Measurements from ENCODE around the gene CMTM7. TPM values are rescaled to one million over a fixed set of nuclear protein-coding genes. Genes with fewer than 3 reads are reported as not detected.

The CMTM7 gene
- polyA plus RNA-seq, 1 of the 3 experiments (the other 2 are of a cell fraction) = 50.1 TPM

DNA sequence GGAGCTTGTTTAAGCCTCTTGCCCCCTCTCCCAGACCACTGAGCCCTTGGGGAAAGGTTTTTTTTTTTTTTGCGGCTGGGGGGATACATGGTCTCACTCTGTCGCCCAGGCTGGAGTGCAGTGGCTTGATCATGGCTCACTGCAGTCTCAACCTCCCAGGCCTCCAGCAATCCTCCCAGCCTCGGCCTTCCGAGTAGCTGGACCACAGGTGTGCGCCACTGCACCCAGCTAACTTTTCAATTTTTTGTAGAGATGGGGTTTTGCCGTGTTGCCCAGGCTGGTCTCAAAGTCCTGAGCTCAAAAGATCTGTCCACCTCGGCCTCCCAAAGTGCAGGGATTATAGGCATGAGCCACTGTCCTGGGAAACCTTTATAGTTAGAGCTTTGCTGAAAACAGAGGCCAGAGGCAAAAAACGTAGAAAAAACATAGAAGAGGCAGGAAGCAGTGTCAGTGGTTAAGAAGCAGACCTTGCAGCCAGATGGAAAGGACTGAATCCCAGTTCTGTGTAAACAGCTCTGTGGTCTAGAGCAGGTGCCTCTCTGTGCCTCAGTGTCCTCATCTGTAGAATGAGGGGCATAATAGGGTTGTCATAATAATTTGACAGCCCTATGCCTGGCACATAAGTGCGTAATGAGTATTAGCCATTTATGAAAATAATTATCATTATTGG, 33.1 kb downstream of the CMTM7 start:
- H3K36me3 ChIP-seq (replicated peaks in 1 of 2; ENCODE audit: control insufficient read depth in 1 of 2, insufficient read depth in 2 of 2, low read length in 1 of 2) = no peaks in the 10 kb centered on the region
- 86% methylated on average over 9 of the region's 9 CpGs for WGBS (ENCODE audit: low lambda C conversion rate)

More for the DNA sequence above, 33.1 kb downstream of the CMTM7 start:
- Histone ChIP-seq H3K27ac (ENCODE audit: low read depth in 2 of 2, low read length in 1 of 2) (no peak overlapping the region), H3K79me2 (ENCODE audit: insufficient read depth) (peaks cover 24% of the 10 kb centered on the region; the same call in 1 of the 2 replicates), H3F3A (replicated peaks; ENCODE audit: insufficient read depth) (peaks cover 19% of the 10 kb centered on the region), H3K4me2 (no peak overlapping the region), H3K9ac (no peak overlapping the region), H3K27me3 (ENCODE audit: insufficient read depth) (no peaks in the 10 kb centered on the region), H3K4me1 (ENCODE audit: control insufficient read depth in 1 of 2, insufficient read depth in 2 of 2, low read depth in 1 of 2, low read length in 1 of 2) (peaks cover 27 to 38% of the 10 kb centered on the region in 2 experiments), H3K9me3 (no peaks in the 10 kb centered on the region), H4K20me1 (ENCODE audit: insufficient read depth) (no peaks in the 10 kb centered on the region), H3K4me3 (ENCODE audit: low read depth in 2 of 2, low read length in 1 of 2) (no peak overlapping the region), H2AFZ (ENCODE audit: low read depth) (no peak overlapping the region), H3K9me2 (no peaks in the 10 kb centered on the region)
- TF ChIP-seq GABPA (IDR thresholded peaks at IDR 0.05; ENCODE audit: low read depth) (no peak), SIN3A (IDR thresholded peaks at IDR 0.05; ENCODE audit: borderline replicate concordance, low read depth, low read length) (no peak), ELF1 (IDR thresholded peaks at IDR 0.05) (no peak), NRF1 (IDR thresholded peaks at IDR 0.05; ENCODE audit: low read depth, low read length) (no peak), MEF2A (IDR thresholded peaks at IDR 0.05; ENCODE audit: borderline replicate concordance, low read depth) (no peak), FOSL2 (IDR thresholded peaks at IDR 0.05; ENCODE audit: borderline replicate concordance, low read depth) (no peak), RXRA (IDR thresholded peaks at IDR 0.05; ENCODE audit: borderline replicate concordance, low read depth) (no peak), SMC3 (IDR thresholded peaks at IDR 0.05; ENCODE audit: low read depth, low read length) (no peak), GATA2 (CRISPR knock-in tag; IDR thresholded peaks at IDR 0.05) (no peak), FOXJ3 (CRISPR knock-in tag; IDR thresholded peaks at IDR 0.05) (no peak)
- TF ChIP-seq, protein P1, sequence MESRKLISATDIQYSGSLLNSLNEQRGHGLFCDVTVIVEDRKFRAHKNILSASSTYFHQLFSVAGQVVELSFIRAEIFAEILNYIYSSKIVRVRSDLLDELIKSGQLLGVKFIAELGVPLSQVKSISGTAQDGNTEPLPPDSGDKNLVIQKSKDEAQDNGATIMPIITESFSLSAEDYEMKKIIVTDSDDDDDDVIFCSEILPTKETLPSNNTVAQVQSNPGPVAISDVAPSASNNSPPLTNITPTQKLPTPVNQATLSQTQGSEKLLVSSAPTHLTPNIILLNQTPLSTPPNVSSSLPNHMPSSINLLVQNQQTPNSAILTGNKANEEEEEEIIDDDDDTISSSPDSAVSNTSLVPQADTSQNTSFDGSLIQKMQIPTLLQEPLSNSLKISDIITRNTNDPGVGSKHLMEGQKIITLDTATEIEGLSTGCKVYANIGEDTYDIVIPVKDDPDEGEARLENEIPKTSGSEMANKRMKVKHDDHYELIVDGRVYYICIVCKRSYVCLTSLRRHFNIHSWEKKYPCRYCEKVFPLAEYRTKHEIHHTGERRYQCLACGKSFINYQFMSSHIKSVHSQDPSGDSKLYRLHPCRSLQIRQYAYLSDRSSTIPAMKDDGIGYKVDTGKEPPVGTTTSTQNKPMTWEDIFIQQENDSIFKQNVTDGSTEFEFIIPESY (IDR thresholded peaks at IDR 0.05; ENCODE audit: borderline replicate concordance, low read depth) = no peak
- TF ChIP-seq, protein P2, sequence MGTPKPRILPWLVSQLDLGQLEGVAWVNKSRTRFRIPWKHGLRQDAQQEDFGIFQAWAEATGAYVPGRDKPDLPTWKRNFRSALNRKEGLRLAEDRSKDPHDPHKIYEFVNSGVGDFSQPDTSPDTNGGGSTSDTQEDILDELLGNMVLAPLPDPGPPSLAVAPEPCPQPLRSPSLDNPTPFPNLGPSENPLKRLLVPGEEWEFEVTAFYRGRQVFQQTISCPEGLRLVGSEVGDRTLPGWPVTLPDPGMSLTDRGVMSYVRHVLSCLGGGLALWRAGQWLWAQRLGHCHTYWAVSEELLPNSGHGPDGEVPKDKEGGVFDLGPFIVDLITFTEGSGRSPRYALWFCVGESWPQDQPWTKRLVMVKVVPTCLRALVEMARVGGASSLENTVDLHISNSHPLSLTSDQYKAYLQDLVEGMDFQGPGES (IDR thresholded peaks at IDR 0.05; ENCODE audit: low read depth, low read length) = no peak
- TF ChIP-seq, protein P3, sequence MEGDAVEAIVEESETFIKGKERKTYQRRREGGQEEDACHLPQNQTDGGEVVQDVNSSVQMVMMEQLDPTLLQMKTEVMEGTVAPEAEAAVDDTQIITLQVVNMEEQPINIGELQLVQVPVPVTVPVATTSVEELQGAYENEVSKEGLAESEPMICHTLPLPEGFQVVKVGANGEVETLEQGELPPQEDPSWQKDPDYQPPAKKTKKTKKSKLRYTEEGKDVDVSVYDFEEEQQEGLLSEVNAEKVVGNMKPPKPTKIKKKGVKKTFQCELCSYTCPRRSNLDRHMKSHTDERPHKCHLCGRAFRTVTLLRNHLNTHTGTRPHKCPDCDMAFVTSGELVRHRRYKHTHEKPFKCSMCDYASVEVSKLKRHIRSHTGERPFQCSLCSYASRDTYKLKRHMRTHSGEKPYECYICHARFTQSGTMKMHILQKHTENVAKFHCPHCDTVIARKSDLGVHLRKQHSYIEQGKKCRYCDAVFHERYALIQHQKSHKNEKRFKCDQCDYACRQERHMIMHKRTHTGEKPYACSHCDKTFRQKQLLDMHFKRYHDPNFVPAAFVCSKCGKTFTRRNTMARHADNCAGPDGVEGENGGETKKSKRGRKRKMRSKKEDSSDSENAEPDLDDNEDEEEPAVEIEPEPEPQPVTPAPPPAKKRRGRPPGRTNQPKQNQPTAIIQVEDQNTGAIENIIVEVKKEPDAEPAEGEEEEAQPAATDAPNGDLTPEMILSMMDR (IDR thresholded peaks at IDR 0.05) = no peak
- DNase-seq = no peak
- CTCF ChIA-PET = interaction anchor here (1.1 to 3.1 kb wide), 4 partner anchors 11 to 85 kb away, joined by 3 to 13 read pairs (median 4); no protein-coding TSS in a partner anchor
- POLR2A ChIA-PET = no interaction called here

Measured in SK-N-SH (cell line).